ENCODE data around the gene CGNL1. TPM values are rescaled to one million over a fixed set of nuclear protein-coding genes. Genes with fewer than 3 reads are reported as not detected.

The CGNL1 gene
- total RNA-seq, 2 donors from 2014 or later: not detected

DNA sequence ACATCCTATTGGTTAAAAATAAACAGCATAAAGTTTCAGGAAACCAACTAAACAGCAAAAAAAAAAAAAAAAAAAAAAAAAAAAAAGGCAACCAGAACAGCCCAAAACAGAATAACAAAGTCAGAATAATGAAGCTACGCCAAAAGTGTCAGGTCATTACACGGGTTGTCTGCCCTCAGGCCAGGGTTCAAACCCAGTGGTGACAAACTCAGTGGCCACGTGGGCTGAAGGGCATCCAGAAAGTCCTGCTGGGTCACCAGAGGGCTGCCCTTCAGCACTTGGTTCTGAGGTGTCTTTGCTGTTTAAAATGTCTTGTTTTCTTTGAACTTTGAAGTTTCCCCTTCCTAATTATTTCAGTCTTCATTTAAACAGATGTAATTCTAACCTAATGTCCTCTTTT lies 61.3 kb downstream of the CGNL1 start:
- H3K36me3 Mint-ChIP-seq (ENCODE audit: low read depth): no peaks in the 10 kb centered on the region
- no peak overlapping the region for H3K27ac Mint-ChIP-seq
- H3K27me3 Mint-ChIP-seq: peaks cover 21% of the 10 kb centered on the region
- no peaks in the 10 kb centered on the region for H3K9me3 Mint-ChIP-seq
- no peaks in the 10 kb centered on the region for H3K4me1 Mint-ChIP-seq
- no peak overlapping the region for H3K4me3 Mint-ChIP-seq
- no peak for ATAC-seq (replicated peaks)

- no peaks in the 10 kb centered on the region for H3K4me1 Mint-ChIP-seq
- H3K27me3 Mint-ChIP-seq: peaks cover 24% of the 10 kb centered on the region
- ATAC-seq (replicated peaks): no peak
- no peak overlapping the region for H3K4me3 Mint-ChIP-seq
- no peak overlapping the region for H3K27ac Mint-ChIP-seq
- no peaks in the 10 kb centered on the region for H3K36me3 Mint-ChIP-seq (ENCODE audit: low read depth)
- no peaks in the 10 kb centered on the region for H3K9me3 Mint-ChIP-seq
These were observed 61.9 kb downstream of the CGNL1 start for GRCh38 chr15:57438166-57438565.

DNA sequence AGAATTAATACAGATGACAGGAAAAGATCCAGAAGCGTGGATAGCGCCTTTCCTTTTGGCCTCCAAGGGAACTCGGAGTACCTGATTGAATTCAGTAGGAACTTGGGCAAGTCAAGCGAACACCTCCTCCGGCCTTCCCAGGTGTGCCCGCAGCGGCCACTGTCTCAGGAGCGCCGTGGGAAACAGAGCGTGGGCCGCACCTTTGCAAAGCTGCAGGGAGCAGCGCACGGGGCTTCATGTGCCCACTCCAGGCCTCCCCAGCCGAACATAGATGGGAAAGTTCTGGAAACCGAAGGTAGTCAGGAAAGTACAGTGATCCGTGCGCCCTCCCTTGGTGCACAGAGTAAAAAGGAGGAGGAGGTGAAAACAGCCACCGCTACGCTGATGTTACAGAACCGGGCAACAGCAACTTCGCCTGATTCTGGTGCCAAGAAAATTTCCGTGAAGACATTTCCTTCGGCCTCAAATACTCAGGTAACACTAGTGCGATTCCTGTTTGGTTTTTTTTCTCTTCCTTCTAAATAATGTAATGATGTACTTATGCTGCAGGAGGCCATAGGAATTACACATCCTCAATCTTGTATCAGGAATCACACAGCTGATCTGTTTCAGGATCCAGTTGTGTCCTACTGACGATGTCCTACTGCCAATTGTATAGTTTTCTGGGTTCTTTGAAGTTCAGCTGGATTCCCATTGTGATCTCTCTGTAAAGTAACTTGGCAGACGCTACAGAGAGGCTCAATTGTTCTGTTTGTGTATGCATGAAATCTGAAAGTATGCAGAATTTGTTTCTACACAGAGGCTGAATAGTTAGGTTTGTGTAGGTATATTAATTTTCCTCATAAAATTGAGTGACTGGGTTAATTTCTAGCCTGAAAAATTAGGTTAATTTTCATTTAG lies 63.1 kb downstream of the CGNL1 start:
- no peaks in the 10 kb centered on the region for H3K36me3 Mint-ChIP-seq (ENCODE audit: low read depth)
- H3K9me3 Mint-ChIP-seq: no peaks in the 10 kb centered on the region
- peaks cover 19% of the 10 kb centered on the region for H3K27me3 Mint-ChIP-seq
- H3K4me1 Mint-ChIP-seq: no peaks in the 10 kb centered on the region
- no peak for ATAC-seq (replicated peaks)
- no peak overlapping the region for H3K27ac Mint-ChIP-seq
- no peak overlapping the region for H3K4me3 Mint-ChIP-seq

- Mint-ChIP-seq H3K4me3 (no peak overlapping the region), H3K9me3 (no peaks in the 10 kb centered on the region), H3K27me3 (peaks cover 19% of the 10 kb centered on the region), H3K27ac (no peak overlapping the region), H3K4me1 (no peaks in the 10 kb centered on the region), H3K36me3 (ENCODE audit: low read depth) (no peaks in the 10 kb centered on the region)
- no peak for ATAC-seq (replicated peaks)
These were observed 63.9 kb downstream of the CGNL1 start for GRCh38 chr15:57440167-57440566.

DNA sequence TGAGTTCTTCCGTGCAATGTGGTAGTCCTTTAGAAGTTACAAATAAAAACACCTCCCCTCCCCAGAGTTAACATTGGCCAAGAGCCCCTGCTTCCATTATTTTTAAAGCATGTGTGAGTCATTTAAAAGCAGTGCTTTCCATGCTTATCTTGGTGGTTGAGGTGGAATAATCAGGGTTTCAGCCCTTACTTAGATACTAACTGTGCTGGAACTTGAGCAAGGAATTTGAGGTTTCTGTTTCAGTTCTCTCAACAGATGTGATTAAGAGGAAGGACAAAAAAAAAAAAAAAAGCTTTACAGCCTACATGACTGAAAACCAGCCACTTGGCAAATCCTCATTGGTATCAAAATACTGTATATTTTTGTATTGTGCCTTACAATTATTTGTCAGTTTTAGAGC lies 64.5 kb downstream of the CGNL1 start:
- H3K27ac Mint-ChIP-seq: no peak overlapping the region
- ATAC-seq (replicated peaks): no peak
- H3K4me1 Mint-ChIP-seq: no peaks in the 10 kb centered on the region
- H3K4me3 Mint-ChIP-seq: no peak overlapping the region
- H3K27me3 Mint-ChIP-seq: peaks cover 15% of the 10 kb centered on the region
- no peaks in the 10 kb centered on the region for H3K36me3 Mint-ChIP-seq (ENCODE audit: low read depth)
- H3K9me3 Mint-ChIP-seq: no peaks in the 10 kb centered on the region

DNA sequence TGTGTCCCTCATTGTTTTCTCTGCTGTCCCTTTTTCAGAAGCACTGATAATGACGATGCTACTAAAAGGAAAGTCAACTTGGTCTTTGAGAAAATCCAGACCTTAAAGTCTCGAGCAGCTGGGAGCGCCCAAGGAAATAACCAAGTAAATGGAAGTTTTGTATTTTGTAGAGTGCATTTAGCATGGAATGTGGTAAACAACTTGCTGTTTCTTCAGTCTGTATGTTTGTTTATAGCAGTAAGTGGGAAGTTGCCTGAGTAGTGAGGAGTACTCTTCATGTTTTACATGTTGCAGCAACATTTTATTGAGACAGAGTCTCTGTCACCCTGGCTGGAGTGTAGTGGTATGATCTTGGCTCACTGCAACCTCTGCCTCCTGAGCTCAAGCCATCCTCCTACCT lies 66.0 kb downstream of the CGNL1 start:
- no peak overlapping the region for H3K4me3 Mint-ChIP-seq
- no peaks in the 10 kb centered on the region for H3K4me1 Mint-ChIP-seq
- H3K36me3 Mint-ChIP-seq (ENCODE audit: low read depth): no peaks in the 10 kb centered on the region
- no peaks in the 10 kb centered on the region for H3K9me3 Mint-ChIP-seq
- no peak overlapping the region for H3K27ac Mint-ChIP-seq
- no peak for ATAC-seq (replicated peaks)
- peaks cover 17% of the 10 kb centered on the region for H3K27me3 Mint-ChIP-seq

DNA sequence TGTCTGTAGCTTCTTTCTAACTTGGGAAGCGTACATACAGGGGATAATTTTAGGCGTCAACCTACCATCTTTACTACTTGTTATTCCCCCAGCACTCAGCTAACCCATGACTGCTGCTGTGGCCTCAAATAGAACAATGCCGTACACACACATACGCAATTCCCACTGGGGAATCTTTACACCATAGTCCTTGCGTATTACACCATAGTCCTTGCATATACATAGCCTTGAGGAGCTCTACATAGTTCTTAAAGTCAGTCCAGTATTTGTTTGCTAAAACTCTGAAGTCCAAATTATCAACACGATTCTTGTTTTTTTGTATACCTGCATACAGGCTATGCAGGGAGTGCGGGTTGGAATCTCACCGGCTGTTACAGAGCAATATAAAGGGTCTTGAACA lies 67.2 kb downstream of the CGNL1 start:
- no peaks in the 10 kb centered on the region for H3K4me1 Mint-ChIP-seq
- no peaks in the 10 kb centered on the region for H3K36me3 Mint-ChIP-seq (ENCODE audit: low read depth)
- no peak overlapping the region for H3K27ac Mint-ChIP-seq
- no peak for ATAC-seq (replicated peaks)
- H3K27me3 Mint-ChIP-seq: peaks cover 21% of the 10 kb centered on the region
- no peaks in the 10 kb centered on the region for H3K9me3 Mint-ChIP-seq
- H3K4me3 Mint-ChIP-seq: no peak overlapping the region

GRCh38 chr15:57444877-57445513 lies 68.7 kb downstream of the CGNL1 start:
- Mint-ChIP-seq H3K36me3 (ENCODE audit: low read depth) (no peaks in the 10 kb centered on the region), H3K27me3 (peaks cover 24% of the 10 kb centered on the region), H3K4me1 (no peaks in the 10 kb centered on the region), H3K27ac (no peak overlapping the region), H3K4me3 (no peak overlapping the region), H3K9me3 (no peaks in the 10 kb centered on the region)
- ATAC-seq (replicated peaks): no peak

DNA sequence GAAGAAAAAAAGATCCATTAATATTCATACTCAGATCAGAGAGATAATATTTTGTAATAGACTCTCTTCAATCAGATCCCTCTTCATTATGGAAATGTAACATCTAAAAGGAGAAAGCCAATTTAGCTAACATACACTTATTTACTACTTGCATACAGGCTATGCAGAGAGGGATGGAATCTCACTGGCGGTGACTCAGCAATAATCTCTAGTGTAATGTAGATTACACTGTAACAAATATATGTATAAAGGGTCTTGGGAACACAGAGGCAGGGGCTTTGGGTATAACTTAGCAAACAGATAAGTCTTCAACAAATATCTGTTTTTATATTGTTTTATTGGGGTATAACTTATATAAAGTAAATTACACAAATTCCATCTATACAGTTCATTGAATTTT lies 69.6 kb downstream of the CGNL1 start:
- Mint-ChIP-seq H3K27ac (no peak overlapping the region), H3K9me3 (no peaks in the 10 kb centered on the region), H3K27me3 (peaks cover 24% of the 10 kb centered on the region), H3K36me3 (ENCODE audit: low read depth) (no peaks in the 10 kb centered on the region), H3K4me1 (no peaks in the 10 kb centered on the region), H3K4me3 (no peak overlapping the region)
- ATAC-seq (replicated peaks): no peak

GRCh38 chr15:57446393-57446792 lies 70.1 kb downstream of the CGNL1 start:
- no peaks in the 10 kb centered on the region for H3K36me3 Mint-ChIP-seq (ENCODE audit: low read depth)
- H3K4me3 Mint-ChIP-seq: no peak overlapping the region
- ATAC-seq (replicated peaks): no peak
- H3K27me3 Mint-ChIP-seq: peaks cover 24% of the 10 kb centered on the region
- no peaks in the 10 kb centered on the region for H3K4me1 Mint-ChIP-seq
- no peaks in the 10 kb centered on the region for H3K9me3 Mint-ChIP-seq
- H3K27ac Mint-ChIP-seq: no peak overlapping the region

DNA sequence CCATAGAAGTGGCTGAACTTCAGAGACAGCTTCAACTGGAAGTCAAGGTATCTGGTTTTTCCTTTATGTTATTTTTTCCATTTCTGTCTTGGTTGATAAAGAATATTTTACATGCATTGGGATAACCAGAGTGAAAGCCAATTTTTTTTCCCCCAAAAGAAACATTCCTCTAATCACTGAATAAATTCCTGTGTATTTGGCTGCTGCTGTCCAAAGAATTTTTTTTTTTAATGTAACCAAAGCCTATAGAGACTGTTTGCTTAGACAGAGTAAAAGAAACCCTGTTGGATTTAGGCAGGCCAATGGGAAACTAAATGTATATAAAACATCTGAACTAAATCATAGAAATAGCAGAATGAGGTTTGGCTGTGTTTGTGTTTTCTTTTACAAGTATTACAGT lies 75.2 kb downstream of the CGNL1 start:
- H3K27me3 Mint-ChIP-seq: peaks cover 26% of the 10 kb centered on the region
- H3K4me3 Mint-ChIP-seq: no peak overlapping the region
- H3K4me1 Mint-ChIP-seq: no peaks in the 10 kb centered on the region
- no peaks in the 10 kb centered on the region for H3K36me3 Mint-ChIP-seq (ENCODE audit: low read depth)
- H3K9me3 Mint-ChIP-seq: no peaks in the 10 kb centered on the region
- no peak for ATAC-seq (replicated peaks)
- no peak overlapping the region for H3K27ac Mint-ChIP-seq

DNA sequence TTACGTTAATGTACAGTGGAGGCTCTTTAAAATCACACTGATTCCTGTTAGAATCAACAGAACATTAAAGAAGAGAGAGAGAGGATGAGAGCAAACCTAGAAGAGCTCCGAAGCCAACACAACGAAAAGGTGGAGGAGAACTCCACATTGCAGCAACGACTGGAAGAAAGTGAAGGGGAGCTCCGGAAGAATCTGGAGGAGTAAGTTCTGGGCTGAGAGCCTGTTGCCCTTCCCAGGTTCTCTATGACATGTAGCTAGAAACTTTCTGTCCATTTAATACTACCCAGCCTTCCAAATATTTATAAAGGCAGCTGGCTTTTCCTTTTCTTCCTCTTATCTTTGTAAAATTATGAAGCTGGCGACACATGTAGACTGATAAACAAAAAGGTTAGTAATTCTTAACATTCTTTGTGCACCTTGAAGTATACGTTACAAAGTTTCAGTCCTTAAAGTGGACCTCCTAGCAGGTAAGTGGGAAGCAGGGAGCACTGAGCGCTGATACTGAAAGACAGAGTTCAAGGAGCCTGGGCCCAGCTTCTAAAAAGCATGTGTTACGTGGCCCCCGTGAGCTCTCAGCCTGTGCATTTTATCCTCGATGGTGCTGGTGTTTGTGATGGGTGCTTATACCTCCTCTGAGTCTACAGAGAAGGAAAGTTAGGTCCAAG lies 75.9 kb downstream of the CGNL1 start:
- peaks cover 20% of the 10 kb centered on the region for H3K27me3 Mint-ChIP-seq
- no peak overlapping the region for H3K27ac Mint-ChIP-seq
- H3K4me1 Mint-ChIP-seq: no peaks in the 10 kb centered on the region
- H3K9me3 Mint-ChIP-seq: no peaks in the 10 kb centered on the region
- no peak overlapping the region for H3K4me3 Mint-ChIP-seq
- H3K36me3 Mint-ChIP-seq (ENCODE audit: low read depth): no peaks in the 10 kb centered on the region
- no peak for ATAC-seq (replicated peaks)

DNA sequence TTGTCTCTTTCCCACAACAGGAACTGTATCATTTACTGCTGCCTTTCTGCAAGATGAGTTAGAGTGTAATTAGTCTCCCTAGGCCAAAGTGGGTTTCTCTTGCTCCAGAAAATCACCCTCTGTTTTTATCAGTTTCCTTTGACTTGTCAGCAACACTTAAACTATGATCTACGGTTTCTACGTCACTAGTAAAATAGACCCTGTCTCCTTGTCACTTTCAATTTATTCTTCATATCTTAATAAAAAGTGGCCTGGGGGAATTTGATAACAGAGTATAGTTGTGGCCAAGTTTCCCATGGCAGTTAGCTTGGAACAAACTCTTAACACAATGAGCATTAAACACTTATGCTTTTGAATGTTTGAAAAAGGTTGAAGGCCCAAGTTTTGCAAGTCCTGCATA lies 79.6 kb downstream of the CGNL1 start:
- peaks cover 12% of the 10 kb centered on the region for H3K27me3 Mint-ChIP-seq
- H3K36me3 Mint-ChIP-seq (ENCODE audit: low read depth): no peaks in the 10 kb centered on the region
- H3K9me3 Mint-ChIP-seq: no peaks in the 10 kb centered on the region
- H3K27ac Mint-ChIP-seq: no peak overlapping the region
- ATAC-seq (replicated peaks): no peak
- no peaks in the 10 kb centered on the region for H3K4me1 Mint-ChIP-seq
- no peak overlapping the region for H3K4me3 Mint-ChIP-seq

DNA sequence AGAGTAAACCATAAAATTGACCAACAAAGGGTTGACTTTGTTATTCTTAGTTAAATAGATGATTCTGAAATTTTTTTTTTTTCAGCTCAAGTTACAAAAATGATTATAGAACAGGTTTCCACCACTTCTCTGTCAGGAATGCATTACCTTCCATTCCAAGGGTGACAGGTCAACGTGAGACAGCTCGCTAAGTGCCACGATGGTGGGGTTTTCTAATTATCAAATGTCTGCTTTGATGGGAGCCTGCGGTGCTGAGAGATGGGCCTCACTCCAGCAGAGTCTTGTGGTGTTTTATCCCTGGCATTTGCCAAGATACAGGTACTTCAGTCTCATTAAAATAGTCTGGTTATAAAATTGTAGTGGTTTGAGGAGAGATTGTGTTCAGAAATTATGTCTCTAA lies 80.3 kb downstream of the CGNL1 start:
- no peak overlapping the region for H3K27ac Mint-ChIP-seq
- no peak overlapping the region for H3K4me3 Mint-ChIP-seq
- H3K4me1 Mint-ChIP-seq: no peaks in the 10 kb centered on the region
- no peak for ATAC-seq (replicated peaks)
- peaks cover 12% of the 10 kb centered on the region for H3K27me3 Mint-ChIP-seq
- no peaks in the 10 kb centered on the region for H3K9me3 Mint-ChIP-seq
- no peaks in the 10 kb centered on the region for H3K36me3 Mint-ChIP-seq (ENCODE audit: low read depth)

DNA sequence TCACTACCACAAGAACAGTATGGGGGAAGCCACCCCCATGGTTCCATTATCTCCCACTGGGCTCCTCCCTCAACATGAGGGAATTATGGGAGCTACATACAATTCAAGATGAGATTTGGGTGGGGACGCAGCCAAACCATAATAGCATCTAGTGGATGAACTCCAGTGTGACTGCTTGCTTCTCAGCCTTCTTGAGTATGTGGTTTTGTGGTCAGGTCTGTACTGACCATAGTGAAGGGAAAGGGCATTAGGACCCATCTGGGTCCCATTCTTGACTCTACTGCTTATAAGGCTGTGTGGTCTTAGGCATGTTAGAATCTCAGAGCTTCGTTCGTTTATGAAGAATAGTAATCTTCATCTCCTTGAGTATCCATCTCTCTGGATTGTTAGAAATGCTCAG lies 81.4 kb downstream of the CGNL1 start:
- peaks cover 5% of the 10 kb centered on the region for H3K27me3 Mint-ChIP-seq
- no peaks in the 10 kb centered on the region for H3K9me3 Mint-ChIP-seq
- no peaks in the 10 kb centered on the region for H3K4me1 Mint-ChIP-seq
- no peak for ATAC-seq (replicated peaks)
- no peaks in the 10 kb centered on the region for H3K36me3 Mint-ChIP-seq (ENCODE audit: low read depth)
- no peak overlapping the region for H3K4me3 Mint-ChIP-seq
- no peak overlapping the region for H3K27ac Mint-ChIP-seq

Data from activated T-helper 17 cell treated with anti-CD3 and anti-CD28 coated beads, Interleukin-2, amount 50 U/mL, for 72 hours (primary cell).